Activated CD4-positive, alpha-beta T cell treated with anti-CD3 and anti-CD28 coated beads for 48 hours (primary cell): ENCODE data around the gene C16orf96.

Source experiments
- DNase-seq: peaks from one replicate; pipeline ENCODE4 v3.0.0-alpha.2; 2020

The C16orf96 gene

GRCh38 chr16:4624015-4624826 is 68.1 kb downstream of the C16orf96 start, which contains the start of gene MGRN1:
MGRN1 (plus strand) TSS chr16:4624826; CDS start chr16:4624961, 135 bp downstream.
- DNase-seq = peak; percentile 95

GRCh38 chr16:4624827-4625559 is 68.9 kb downstream of the C16orf96 start:
- peak; percentile 86 for DNase-seq

GRCh38 chr16:4625560-4626159 is 69.5 kb downstream of the C16orf96 start:
- no peak for DNase-seq

GRCh38 chr16:4626396-4626795 is 70.3 kb downstream of the C16orf96 start:
- no peak for DNase-seq

- DNase-seq = no peak
Measured at GRCh38 chr16:4628283-4628682, 72.1 kb downstream of the C16orf96 start.

GRCh38 chr16:4631444-4631843 is 75.3 kb downstream of the C16orf96 start:
- no peak for DNase-seq

GRCh38 chr16:4633910-4634635 is 77.9 kb downstream of the C16orf96 start:
- no peak for DNase-seq

- no peak for DNase-seq
Measured at GRCh38 chr16:4634768-4635167, 78.6 kb downstream of the C16orf96 start.

- DNase-seq = no peak
Measured at GRCh38 chr16:4636196-4636595, 80.1 kb downstream of the C16orf96 start.

- no peak for DNase-seq
Measured at GRCh38 chr16:4637501-4638166, 81.5 kb downstream of the C16orf96 start.

GRCh38 chr16:4639899-4640509 is 83.9 kb downstream of the C16orf96 start:
- DNase-seq = no peak

GRCh38 chr16:4640572-4641305 is 84.6 kb downstream of the C16orf96 start:
- no peak for DNase-seq

- DNase-seq = no peak
Measured at GRCh38 chr16:4641306-4641687, 85.2 kb downstream of the C16orf96 start.

GRCh38 chr16:4641895-4642294 is 85.8 kb downstream of the C16orf96 start:
- DNase-seq = no peak

- no peak for DNase-seq
Measured at GRCh38 chr16:4646773-4647643, 90.9 kb downstream of the C16orf96 start.

- no peak for DNase-seq
Measured at GRCh38 chr16:4647644-4647980, 91.5 kb downstream of the C16orf96 start.

- peak; percentile 32 for DNase-seq
Measured at GRCh38 chr16:4648917-4649316, 92.8 kb downstream of the C16orf96 start.

GRCh38 chr16:4649744-4650442 is 93.8 kb downstream of the C16orf96 start:
- peak; percentile 48 for DNase-seq
